GM12874 (cell line): ENCODE data around the gene SCN2B.

Source experiments
- CTCF ChIP-seq: IDR thresholded peaks from 2 replicates; pipeline ENCODE4 v1.5.1; 2011; ENCODE audit warnings: low read depth, mild to moderate bottlenecking, control low read depth, low read length, moderate library complexity; ENCODE audit not compliant: insufficient read depth

SCN2B gene

GRCh38 chr11:118163494-118163893 is 12.9 kb downstream of the SCN2B start:
- TF ChIP-seq CTCF, result no peak

- no peak for TF ChIP-seq CTCF
These were observed 13.6 kb downstream of the SCN2B start for GRCh38 chr11:118162846-118163245.

- TF ChIP-seq CTCF, result no peak
These were observed 14.7 kb downstream of the SCN2B start for GRCh38 chr11:118161786-118162185.

- TF ChIP-seq CTCF, result no peak
These were observed 19.1 kb downstream of the SCN2B start for GRCh38 chr11:118157186-118157895.

GRCh38 chr11:118156531-118157185 is 19.8 kb downstream of the SCN2B start:
- no peak for TF ChIP-seq CTCF

- no peak for TF ChIP-seq CTCF
These were observed 20.5 kb downstream of the SCN2B start for GRCh38 chr11:118155776-118156530.

- no peak for TF ChIP-seq CTCF
These were observed 21.8 kb downstream of the SCN2B start for GRCh38 chr11:118154641-118155040.
